H1 (cell line): ENCODE data around the gene GABRG3. TPM values are rescaled to one million over a fixed set of nuclear protein-coding genes. Genes with fewer than 3 reads are reported as not detected.

Experiments used
- polyA plus RNA-seq, 7 experiments: library from polyadenylated mRNA; depleted of rRNA in 3 of 7; stranded (reverse) in 5 of 7; unstranded in 2 of 7; fragments of >200 nt in 5 of 7; fragments of 200-250 nt in 2 of 7; gene quantifications; 1 replicate in 5 of 7; 2 replicates in 1 of 7; 4 replicates in 1 of 7; pipeline versions ENCODE4 v1.2.1 to v1.2.3, GENCODE V29; 2011 to 2013; ENCODE audit warnings: missing spikeins in 2 of 7, mixed read lengths in 2 of 7
- small RNA-seq: library from polyadenylated mRNA; stranded (forward); fragments of <200 nt; extraction: miRNeasy Mini kit (QIAGEN cat#:217004); gene quantifications from one replicate; pipeline ENCODE3, GENCODE V24; 2013; ENCODE audit not compliant: insufficient read depth
- total RNA-seq: library from RNA; stranded (reverse); fragmentation: NEBNext Ultra II Directional; extraction: Animal tissue kit (Norgen Biotek cat#: 25700); gene quantifications from 2 replicates; pipeline ENCODE4 v1.2.1, GENCODE V29; 2021

GABRG3 gene
- total and polyA plus RNA-seq, 2 of the 8 experiments (the other 6 are each of a cell fraction or from before 2014, with no cell fraction given), result 0.17 to 0.80 TPM

Small RNA genes within 50 kb of the gene (small RNA-seq; reads per million reads assigned to genes)
- gene RNA5SP391 (not detected), gene SERPINE4P (not detected)

Other genes with a start within 250 kb of the GABRG3 start
- 163 TPM in 2 replicates for gene GABRB3, start 198.1 kb upstream of the GABRG3 start, total RNA-seq
- 88.5 and 98.8 TPM in 2 replicates for gene GABRB3, start 198.1 kb upstream of the GABRG3 start, polyA plus RNA-seq (2011; rRNA removed)
- gene GABRA5, start 104.1 kb upstream of the GABRG3 start, total RNA-seq, result 14.5 and 15.0 TPM in 2 replicates
- gene GABRA5, start 104.1 kb upstream of the GABRG3 start, polyA plus RNA-seq (2011; rRNA removed), result 27.1 and 29.6 TPM in 2 replicates